Effector CD8-positive, alpha-beta T cell (primary cell): Measurements from ENCODE around the gene LRP3.
"Not testable (repeated sequence)": the region's sequence is repeated elsewhere in the genome, so short reads cannot be mapped to it uniquely, and the experiment has no call there.

Source experiments
- DNase-seq: peaks from one replicate; lab custom pipeline; 2025; lab: John Stamatoyannopoulos, UW

Gene LRP3

GRCh38 chr19:33175886-33176669, 18.1 kb upstream of the LRP3 start:
- DNase-seq: no peak

DNA sequence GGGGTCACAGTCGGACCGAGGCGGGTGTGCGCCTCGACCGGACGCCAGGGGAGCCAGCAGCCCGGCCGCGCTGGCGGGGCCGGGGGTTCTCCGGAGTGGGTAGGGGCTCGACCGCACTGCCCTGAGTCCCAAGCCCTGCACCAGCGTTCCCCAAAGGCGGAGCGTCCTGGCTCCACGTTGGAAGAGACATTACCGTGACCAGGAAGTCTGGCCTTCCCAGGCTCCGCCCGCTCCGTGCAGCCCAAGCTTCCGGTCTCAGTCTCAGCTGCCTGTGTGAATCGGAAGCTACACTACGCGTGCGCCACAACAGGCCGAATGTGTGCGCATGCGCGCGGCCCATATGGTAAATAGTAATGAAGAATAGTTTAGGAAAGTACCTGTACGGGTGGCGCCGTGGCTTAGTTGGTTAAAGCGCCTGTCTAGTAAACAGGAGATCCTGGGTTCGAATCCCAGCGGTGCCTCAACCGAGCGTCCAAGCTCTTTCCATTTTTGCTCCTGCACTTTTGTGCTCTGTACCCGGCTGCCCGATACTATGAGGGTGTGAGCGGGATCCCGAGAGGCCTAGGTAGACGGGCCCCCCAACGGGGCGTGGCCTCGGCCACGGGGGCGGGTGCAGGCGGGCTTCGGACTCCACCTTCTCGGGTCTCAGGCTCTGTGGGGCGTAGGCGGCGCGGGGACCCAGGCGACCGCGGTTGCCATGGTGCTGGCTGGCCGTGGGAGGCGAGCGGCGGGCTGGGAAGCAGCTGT, 17.3 kb upstream of the LRP3 start:
- DNase-seq: peak; percentile 93

DNA sequence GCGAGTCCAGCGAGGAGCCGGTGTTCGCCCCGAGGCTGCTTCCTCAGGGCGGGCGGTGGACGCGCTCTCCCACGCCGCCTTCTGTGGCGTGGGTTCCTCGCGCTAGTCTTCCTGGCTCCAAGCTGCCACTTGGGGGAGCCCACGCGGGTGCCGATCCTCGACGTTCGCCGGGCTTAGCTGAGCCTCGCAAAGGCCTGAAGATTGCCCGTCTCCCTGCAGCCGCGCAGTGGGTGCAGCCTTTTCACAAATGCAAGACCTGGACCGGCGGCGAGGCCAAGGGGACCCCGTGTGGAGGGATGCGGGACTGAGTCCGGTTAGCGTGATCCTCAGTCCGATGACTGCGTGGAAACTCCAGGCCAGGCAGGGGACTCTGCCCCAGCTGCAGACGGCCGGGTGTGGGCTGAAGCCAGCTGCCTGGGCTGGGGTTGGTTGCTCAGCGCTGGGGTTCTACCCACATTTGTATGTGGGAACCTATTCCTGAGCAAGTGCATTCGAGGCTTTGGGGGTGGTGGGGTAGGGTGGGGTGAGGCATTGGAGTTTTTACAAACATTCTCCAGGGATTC, 16.6 kb upstream of the LRP3 start:
- peak; percentile 81 for DNase-seq

DNA sequence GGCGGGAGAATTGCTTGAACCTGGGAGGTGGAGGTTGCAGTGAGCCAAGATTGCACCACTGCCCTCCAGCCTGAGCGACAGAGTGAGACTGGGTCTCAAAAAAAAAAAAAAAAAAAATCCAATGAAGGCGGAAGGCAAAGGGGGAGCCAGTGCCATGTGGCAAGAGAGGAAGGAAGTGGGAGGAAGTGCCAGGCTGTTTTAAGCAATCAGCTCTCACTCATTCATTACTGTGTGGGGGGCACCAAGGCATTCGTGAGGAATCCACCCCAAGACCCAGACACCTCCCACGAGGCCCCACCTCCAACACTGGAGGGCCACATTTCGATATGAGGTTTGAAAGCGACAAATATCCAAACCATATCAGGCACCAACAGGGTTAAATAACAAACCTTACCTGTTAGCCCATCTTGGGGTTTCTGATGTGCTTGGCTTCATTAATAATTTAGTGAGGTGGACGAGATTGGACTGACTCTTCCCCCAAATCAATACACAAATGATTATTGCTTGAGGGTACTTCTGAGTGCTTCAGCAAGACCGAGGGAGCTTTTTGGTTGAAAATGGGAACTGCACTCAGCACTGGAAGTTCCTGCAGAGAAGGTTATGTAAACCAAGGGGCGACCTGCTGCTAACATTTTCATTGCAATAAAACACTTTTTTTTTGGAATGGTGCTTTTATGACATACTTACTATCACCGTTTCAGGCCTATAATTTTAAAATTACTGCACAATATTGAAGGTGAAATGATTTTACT, 7.5 kb upstream of the LRP3 start:
- DNase-seq: no peak

DNA sequence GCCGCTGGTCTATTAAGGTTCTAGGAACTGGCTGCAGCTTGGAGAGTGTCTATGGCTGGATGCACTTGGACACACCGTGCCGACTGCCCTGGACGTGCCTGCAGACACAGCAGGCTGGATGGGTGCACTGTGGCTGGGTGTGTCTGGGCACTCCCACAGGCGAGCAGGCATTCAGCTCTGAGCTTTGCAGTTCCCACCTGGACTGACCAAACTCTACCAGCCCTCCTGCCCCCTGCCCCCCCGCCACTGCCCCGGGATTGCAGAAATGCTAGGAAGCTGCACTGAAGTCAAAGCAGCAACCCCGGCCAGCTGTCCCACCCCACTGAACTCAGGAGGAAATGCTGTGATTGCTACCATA, 7.0 kb upstream of the LRP3 start:
- DNase-seq: no peak

- DNase-seq: no peak
Measured at GRCh38 chr19:33189453-33189852, 4.7 kb upstream of the LRP3 start.

- not testable (repeated sequence) for DNase-seq
Measured at GRCh38 chr19:33191092-33191491, 3.0 kb upstream of the LRP3 start.

GRCh38 chr19:33191501-33191900, 2.6 kb upstream of the LRP3 start:
- no peak for DNase-seq

DNA sequence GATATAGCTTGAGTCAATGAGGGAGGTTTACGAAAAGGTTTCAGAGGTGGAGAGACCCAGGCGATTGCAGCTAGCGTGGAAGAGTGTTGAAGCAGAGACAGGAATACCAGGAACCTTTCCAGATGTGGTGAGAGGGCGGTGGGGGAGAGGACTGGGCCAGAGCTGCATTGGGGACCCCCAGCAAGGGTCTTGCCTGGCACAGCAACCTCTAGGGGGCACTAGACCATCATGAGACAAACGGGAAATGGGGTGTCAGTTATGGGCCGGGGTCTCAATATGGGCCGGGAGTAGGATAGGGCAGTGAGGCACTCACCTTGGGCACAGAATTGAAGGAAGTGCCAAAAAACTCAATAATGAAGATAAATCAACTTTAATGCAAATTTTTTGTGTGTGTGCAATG, 2.1 kb upstream of the LRP3 start:
- DNase-seq: no peak

GRCh38 chr19:33193269-33193864, 763 bp upstream of the LRP3 start:
- DNase-seq: no peak

DNA sequence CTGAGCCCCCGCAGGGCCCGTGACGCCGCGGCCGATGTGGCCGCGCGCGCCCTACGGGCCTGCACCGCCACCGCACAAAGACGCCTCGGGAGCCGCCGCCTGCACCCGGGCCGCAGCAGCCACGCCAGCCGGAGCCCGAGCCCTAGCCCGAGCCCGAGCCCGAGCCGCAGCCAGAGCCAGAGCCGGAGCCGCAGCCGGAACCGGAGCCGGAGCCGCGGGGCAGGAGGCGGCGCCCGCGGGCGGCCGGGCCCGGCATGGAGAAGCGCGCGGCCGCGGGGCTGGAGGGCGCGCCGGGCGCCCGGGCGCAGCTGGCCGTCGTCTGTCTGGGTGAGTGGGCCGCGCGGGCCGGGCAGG, 379 bp downstream of the LRP3 start:
- DNase-seq: no peak

DNA sequence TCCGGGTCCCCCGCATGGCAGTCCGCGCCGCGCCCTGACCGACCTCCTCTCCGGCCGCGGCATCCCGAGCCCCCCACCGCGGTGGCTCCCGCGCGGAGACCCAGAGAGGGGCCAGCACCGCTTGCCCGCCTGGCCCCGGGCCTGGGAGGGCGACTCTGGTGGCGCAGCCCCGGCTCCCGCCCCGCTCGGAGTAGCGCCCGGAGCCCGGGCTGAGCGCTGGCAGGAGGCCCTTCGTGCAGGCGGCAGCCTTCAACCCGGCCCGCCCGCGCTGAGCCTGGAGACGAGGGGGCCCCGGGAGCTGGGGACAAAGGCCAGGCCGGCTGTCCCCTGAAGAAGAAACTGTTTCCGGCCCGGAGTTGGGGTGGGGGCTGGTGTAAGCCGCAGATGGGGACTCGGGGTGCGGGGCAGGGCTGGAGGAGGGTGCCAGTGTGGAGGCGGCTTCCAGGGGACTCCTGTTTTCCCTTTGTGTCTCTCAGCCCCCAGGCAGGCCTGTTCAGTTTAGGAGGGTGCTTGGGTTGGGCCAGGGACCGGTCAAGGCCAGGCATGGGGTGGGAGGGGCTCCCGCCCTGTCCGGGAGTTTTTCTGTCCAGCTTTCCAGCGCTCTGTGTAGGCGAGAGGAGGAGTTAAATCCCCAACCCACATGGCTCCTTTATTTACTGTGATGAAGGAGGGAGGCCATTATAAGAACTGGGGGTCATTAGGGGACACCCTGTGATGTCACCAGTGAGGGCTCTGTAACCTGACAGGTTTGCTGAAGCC, 935 bp downstream of the LRP3 start:
- no peak for DNase-seq

DNA sequence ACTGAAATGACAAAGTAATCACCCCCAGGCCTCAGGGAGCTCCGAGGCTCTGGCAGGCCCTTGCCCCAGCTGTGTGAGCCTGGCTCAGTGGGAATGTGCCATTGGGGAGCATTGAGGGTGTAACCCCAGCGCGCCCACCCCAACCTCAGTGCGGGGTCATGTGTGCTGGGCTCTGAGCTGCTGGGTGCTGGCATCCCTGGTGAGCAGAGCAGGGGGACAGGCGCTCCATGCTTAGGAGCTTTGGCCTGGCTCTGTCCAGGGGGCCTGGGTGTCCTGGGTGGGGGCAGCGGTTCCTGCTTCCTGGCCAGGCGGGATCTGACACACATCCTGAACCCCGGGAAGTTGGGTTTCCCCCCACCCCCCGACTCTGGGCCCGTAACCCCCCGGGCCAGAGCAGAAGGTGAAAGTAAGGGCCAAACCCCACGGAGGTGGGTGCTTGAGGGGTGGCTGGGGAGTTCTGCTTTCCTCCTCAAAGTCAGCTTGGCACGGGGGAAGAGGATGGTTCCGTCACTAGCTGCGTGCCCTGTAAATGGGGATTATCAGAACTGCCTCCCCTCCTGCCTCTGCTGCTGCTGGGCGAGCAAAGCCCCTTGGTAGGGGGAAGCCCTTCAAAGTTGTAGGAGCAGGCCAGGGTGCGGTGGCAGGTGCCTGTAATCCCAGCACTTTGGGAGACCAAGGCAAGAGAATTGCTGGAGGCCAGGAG, 1.7 kb downstream of the LRP3 start:
- DNase-seq: no peak

- no peak for DNase-seq
Measured at GRCh38 chr19:33196446-33197193, 2.5 kb downstream of the LRP3 start.

- no peak for DNase-seq
Measured at GRCh38 chr19:33197591-33198000, 3.5 kb downstream of the LRP3 start.

GRCh38 chr19:33198169-33198568, 4.0 kb downstream of the LRP3 start:
- no peak for DNase-seq

DNA sequence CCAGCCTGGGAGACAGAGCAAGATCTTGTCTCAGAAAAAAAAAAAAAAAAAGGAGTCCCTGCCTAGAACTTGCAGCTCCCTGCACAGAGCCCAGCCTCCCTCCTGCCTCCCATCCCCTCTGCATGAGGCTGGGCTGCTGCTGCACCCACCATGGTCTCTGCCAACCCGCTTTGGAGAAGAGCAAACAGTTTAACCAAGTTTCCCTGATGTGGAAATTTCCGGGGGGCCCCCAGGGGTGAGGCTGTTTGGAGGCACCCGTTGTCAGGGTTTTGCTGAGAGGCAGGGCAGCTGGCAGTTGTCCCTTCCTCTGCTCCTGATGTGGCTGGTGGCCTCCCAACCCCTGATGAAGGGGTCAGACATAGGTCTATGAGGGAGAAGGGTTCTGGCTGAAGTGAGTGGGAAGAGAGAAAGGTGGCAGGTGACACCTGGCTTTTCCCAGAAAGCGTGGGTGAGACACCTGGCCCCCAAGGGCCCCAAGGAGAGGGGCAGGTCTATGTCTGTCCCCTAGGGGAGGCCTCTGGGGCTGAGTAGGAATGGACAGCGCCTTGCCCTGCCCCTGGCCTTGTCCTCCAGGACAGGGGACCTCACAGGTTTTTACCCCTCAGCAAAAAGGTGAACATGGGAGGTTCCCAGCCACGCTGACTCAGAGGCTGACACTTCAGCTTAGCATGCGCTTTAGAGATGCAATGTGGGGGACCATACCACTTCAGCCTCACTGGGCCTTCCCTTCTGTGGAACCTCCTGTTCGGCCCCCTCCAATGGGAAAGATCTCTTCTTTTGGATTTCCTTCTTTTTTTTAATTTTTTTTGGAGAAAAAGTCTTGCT, 5.5 kb downstream of the LRP3 start:
- DNase-seq: no peak

- no peak for DNase-seq
Measured at GRCh38 chr19:33201473-33201872, 7.3 kb downstream of the LRP3 start.

DNA sequence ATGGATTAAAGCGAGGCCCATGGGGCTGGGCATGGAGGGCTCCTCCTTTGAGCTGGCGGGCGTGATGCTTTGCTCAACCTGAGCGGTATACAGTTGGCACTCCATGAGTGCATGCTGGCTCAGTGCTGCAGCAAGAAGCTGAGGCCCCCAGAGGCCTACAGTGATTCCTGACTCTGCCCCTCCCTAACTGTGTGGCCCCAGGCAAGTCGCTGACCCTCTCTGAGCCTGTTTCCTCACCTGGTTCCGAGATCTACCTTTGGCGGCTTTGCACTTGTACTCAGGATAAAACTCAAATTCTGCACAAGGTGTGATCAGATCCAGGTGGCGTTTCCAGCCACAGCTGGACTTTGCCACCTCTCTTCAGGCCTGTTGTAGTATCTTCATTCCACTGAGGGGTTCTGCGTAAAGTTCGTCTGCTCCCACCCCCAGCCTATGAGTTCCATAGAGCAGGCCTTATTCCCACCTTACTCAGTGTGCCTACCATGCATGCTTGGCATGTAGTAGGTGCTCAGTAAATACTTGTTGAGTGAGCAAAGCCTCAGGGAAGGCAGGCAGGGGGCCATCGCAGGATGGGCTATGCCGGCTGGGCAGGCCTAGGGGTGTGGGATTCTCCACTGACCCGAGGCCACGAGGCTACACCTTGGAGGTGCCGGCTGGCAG, 7.9 kb downstream of the LRP3 start:
- no peak for DNase-seq
